ENCODE data around the gene CIAO2B.

DNA sequence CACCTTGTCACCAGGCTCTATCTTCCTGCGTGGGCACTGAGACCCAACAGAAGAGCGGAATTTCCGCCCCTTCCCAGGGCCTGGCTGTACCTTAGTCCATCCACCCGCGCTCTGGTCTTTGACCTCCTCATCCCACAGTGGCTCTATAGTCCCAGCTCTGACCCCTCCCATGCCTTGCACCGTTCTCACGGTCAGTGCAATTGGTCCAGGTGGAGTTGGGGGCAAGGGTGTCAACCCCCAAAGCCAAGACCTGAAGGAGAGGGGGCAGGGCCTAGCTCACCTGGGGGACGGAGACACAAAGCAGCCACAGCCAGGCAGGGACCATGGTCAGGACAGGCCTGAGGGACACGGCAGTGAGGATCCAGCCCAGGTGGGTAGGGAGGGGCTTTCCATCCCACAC, 16.5 kb downstream of the CIAO2B start:
- TF ChIP-seq, protein P1, sequence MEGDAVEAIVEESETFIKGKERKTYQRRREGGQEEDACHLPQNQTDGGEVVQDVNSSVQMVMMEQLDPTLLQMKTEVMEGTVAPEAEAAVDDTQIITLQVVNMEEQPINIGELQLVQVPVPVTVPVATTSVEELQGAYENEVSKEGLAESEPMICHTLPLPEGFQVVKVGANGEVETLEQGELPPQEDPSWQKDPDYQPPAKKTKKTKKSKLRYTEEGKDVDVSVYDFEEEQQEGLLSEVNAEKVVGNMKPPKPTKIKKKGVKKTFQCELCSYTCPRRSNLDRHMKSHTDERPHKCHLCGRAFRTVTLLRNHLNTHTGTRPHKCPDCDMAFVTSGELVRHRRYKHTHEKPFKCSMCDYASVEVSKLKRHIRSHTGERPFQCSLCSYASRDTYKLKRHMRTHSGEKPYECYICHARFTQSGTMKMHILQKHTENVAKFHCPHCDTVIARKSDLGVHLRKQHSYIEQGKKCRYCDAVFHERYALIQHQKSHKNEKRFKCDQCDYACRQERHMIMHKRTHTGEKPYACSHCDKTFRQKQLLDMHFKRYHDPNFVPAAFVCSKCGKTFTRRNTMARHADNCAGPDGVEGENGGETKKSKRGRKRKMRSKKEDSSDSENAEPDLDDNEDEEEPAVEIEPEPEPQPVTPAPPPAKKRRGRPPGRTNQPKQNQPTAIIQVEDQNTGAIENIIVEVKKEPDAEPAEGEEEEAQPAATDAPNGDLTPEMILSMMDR (IDR thresholded peaks at IDR 0.05; ENCODE audit: poor library complexity, severe bottlenecking): no peak
- no peak for TF ChIP-seq POLR2AphosphoS5 (IDR thresholded peaks at IDR 0.05)
